Right lobe of liver (tissue), 4 donors: ENCODE measurements around the gene TFIP11.
A peak's percentile ranks its signal among the peaks of the same experiment; 100 is the strongest.

Experiments used
- CTCF ChIP-seq, 4 donors: fragments of 200-600 bp in 3 of 4; fragments of 450-650 bp in 1 of 4; IDR thresholded peaks; one replicate each; pipeline versions ENCODE4 v1.5.1 to v1.8.0; 2016 to 2022; ENCODE audit warnings: antibody characterized with exemption in 4 of 4, mild to moderate bottlenecking in 2 of 4
- POLR2A ChIP-seq: fragments of 450-650 bp; IDR thresholded peaks from one replicate; pipeline ENCODE4 v1.6.1; 2017; ENCODE audit warnings: antibody characterized with exemption, mild to moderate bottlenecking
- donor health status: DM: no; HTN: no; CAD: no.
- donor health status: DM: no; HTN: no; CAD: no.
- donor health status: DM: no; HTN: yes; CAD: no.

- TF ChIP-seq CTCF (IDR thresholded peaks at IDR 0.05) (no peak), POLR2A (peak; percentile 68)
These were observed 12.6 kb upstream of the TFIP11 start for GRCh38 chr22:26524870-26525269.
